A549 (cell line): ENCODE results near the gene MYH6. TPM values are rescaled to one million over a fixed set of nuclear protein-coding genes. Genes with fewer than 3 reads are reported as not detected.
A peak's percentile ranks its signal among the peaks of the same experiment; 100 is the strongest.
"Not testable (repeated sequence)": the region's sequence is repeated elsewhere in the genome, so short reads cannot be mapped to it uniquely, and the experiment has no call there.

Experiments used
- ATAC-seq, 2 experiments: fragments of 200-7000 bp in 1 of 2; fragments of >200 bp in 1 of 2; cut with Nextera tagmentation in 1 of 2; cut with Tn5 transposase in 1 of 2; 3 replicates each; pipeline versions ENCODE4 v1.8.0 to v1.9.1; 2018 to 2020; ENCODE audit warnings: mild to moderate bottlenecking in 1 of 2, moderate library complexity in 1 of 2
- CTCF ChIA-PET: fragments of 300-600 bp; sonication (Branson Sonifier 250); formaldehyde crosslinking; extraction: SDS; loops from one replicate; lab custom pipeline; 2021; ENCODE audit warnings: antibody characterized with exemption, inconsistent platforms; lab: Yijun Ruan, JAX
- POLR2A ChIA-PET: fragments of 350-600 bp; formaldehyde crosslinking; extraction: SDS; loops from one replicate; lab custom pipeline; 2021; ENCODE audit warnings: antibody characterized with exemption, inconsistent platforms; lab: Yijun Ruan, JAX
- DNase-seq, 2 experiments: peaks; one replicate each; pipeline versions ENCODE4 v3.0.0 to v3.0.0-alpha.2; 2011 to 2016; ENCODE audit warnings: low read depth in 1 of 2, low spot score in 1 of 2
- FAIRE-seq: peaks from 2 replicates; lab custom pipeline; 2011; peaks lifted over from hg19 to GRCh38; lab: Jason Lieb, UNC
- H3K27ac ChIP-seq, 2 experiments: fragments of >200 bp; sonication (Bioruptor Twin); formaldehyde crosslinking; 3 replicates each; pipeline ENCODE4 v1.5.1; 2016 to 2017
- H3K4me1 ChIP-seq: fragments of >200 bp; sonication (Bioruptor Twin); formaldehyde crosslinking; 3 replicates; pipeline ENCODE4 v1.6.1; 2016
- H3K4me2 ChIP-seq: fragments of >200 bp; sonication (Bioruptor Twin); formaldehyde crosslinking; 3 replicates; pipeline ENCODE4 v1.6.1; 2016
- H3K4me3 ChIP-seq: fragments of >200 bp; sonication (Bioruptor Twin); formaldehyde crosslinking; 3 replicates; pipeline ENCODE4 v1.5.1; 2016
- H3K9me3 ChIP-seq: fragments of >200 bp; sonication (Bioruptor Twin); formaldehyde crosslinking; 3 replicates; pipeline ENCODE4 v1.6.1; 2016
- FOSB ChIP-seq: fragments of 250-450 bp; sonication (Bioruptor Pico); IDR thresholded peaks from 2 replicates; pipeline ENCODE4 v1.5.0; 2020; ENCODE audit warnings: mild to moderate bottlenecking, moderate library complexity
- FOSL2 ChIP-seq, 2 experiments: fragments of 450-650 bp in 1 of 2; fragments of >200 bp in 1 of 2; sonication (Bioruptor Twin) in 1 of 2; formaldehyde crosslinking; IDR thresholded peaks; 2 replicates each; pipeline versions ENCODE4 v1.5.0 to v1.6.1; 2016 to 2020; ENCODE audit warnings: mild to moderate bottlenecking in 1 of 2, moderate library complexity in 1 of 2
- HDAC2 ChIP-seq: fragments of 200-600 bp; sonication (generic); IDR thresholded peaks from 2 replicates; pipeline ENCODE4 v1.6.1; 2016
- KDM5A ChIP-seq: fragments of 200-600 bp; sonication (generic); IDR thresholded peaks from 2 replicates; pipeline ENCODE4 v1.6.1; 2016; ENCODE audit warnings: antibody characterized with exemption, mild to moderate bottlenecking
- MAFK ChIP-seq: fragments of 450-650 bp; IDR thresholded peaks from 2 replicates; pipeline ENCODE4 v1.6.1; 2014; ENCODE audit not compliant: partially characterized antibody
- NFE2L2 ChIP-seq: fragments of 150-350 bp; conservative IDR thresholded peaks from 2 replicates; pipeline ENCODE4 v1.6.1; 2014; ENCODE audit warnings: low read length
- PHF8 ChIP-seq: fragments of 200-600 bp; sonication (generic); IDR thresholded peaks from 2 replicates; pipeline ENCODE4 v1.6.1; 2016; ENCODE audit warnings: low read depth, mild to moderate bottlenecking, antibody characterized with exemption, moderate library complexity, borderline replicate concordance
- RAD21 ChIP-seq, 2 experiments: fragments of >200 bp in 1 of 2; sonication (Bioruptor Twin) in 1 of 2; formaldehyde crosslinking in 1 of 2; IDR thresholded peaks in 1 of 2; conservative IDR thresholded peaks in 1 of 2; 2 replicates in 1 of 2; 3 replicates in 1 of 2; pipeline ENCODE4 v1.6.1; 2012 to 2018; ENCODE audit warnings: inconsistent platforms in 1 of 2
- RCOR1 ChIP-seq: fragments of 150-350 bp; IDR thresholded peaks from 2 replicates; pipeline ENCODE4 v1.6.1; 2014; ENCODE audit warnings: antibody characterized with exemption, low read length, low read depth
- RFX5 ChIP-seq: fragments of 450-650 bp; IDR thresholded peaks from 2 replicates; pipeline ENCODE4 v1.7.1; 2014; ENCODE audit warnings: antibody characterized with exemption, mild to moderate bottlenecking, moderate library complexity
- TFCP2L1 ChIP-seq: fragments of 250-450 bp; sonication (Bioruptor Pico); IDR thresholded peaks from 2 replicates; pipeline ENCODE4 v1.5.0; 2021; ENCODE audit warnings: mild to moderate bottlenecking
- WGBS: methylation state at CpG from one replicate; pipeline ENCODE4 v1.1.6; 2017; ENCODE audit errors: missing lambda C conversion rate; 5-methylcytosine and 5-hydroxymethylcytosine counted together
- polyA minus RNA-seq: library from RNA; depleted of rRNA, polyadenylated mRNA; stranded (reverse); fragments of >200 nt; gene quantifications from 2 replicates; pipeline ENCODE4 v1.2.3, GENCODE V29; 2011; rRNA and poly(A)+ RNA removed
- polyA plus RNA-seq, 4 experiments: library from polyadenylated mRNA; depleted of rRNA in 3 of 4; stranded (reverse); fragments of >200 nt; fragmentation: RNase III in 1 of 4; extraction: RNeasy Plus Mini Kit Qiagen cat#74134 plus additional on column Dnase treatment in 1 of 4; gene quantifications; 2 replicates in 3 of 4; 3 replicates in 1 of 4; pipeline ENCODE4 v1.2.3, GENCODE V29; 2011 to 2017
- TF ChIP-seq, protein P1 (sequence below): fragments of 200-600 bp; sonication (generic); IDR thresholded peaks from 2 replicates; pipeline ENCODE4 v1.6.1; 2016; ENCODE audit warnings: antibody characterized with exemption, mild to moderate bottlenecking, moderate library complexity
- TF ChIP-seq, protein P2 (sequence below): fragments of 150-350 bp; IDR thresholded peaks from 2 replicates; pipeline ENCODE4 v1.6.1; 2014; ENCODE audit warnings: low read depth, mild to moderate bottlenecking, low read length
- TF ChIP-seq, protein P3 (sequence below): fragments of >200 bp; sonication (Bioruptor Twin); formaldehyde crosslinking; IDR thresholded peaks from 3 replicates; pipeline ENCODE4 v1.6.1; 2016

MYH6 gene
- polyA plus RNA-seq (2011; rRNA removed) (not detected in 2 replicates), polyA plus RNA-seq (2017; fragmentation: RNase III; extraction: RNeasy Plus Mini Kit Qiagen cat#74134 plus additional on column Dnase treatment) (not detected in 3 replicates), polyA minus RNA-seq (not detected in 2 replicates)
- polyA plus RNA-seq (2012; cell fraction: cytosol; rRNA removed), result not detected in 2 replicates
- polyA plus RNA-seq (2012; cell fraction: nucleus; rRNA removed), result not detected in 2 replicates

DNA sequence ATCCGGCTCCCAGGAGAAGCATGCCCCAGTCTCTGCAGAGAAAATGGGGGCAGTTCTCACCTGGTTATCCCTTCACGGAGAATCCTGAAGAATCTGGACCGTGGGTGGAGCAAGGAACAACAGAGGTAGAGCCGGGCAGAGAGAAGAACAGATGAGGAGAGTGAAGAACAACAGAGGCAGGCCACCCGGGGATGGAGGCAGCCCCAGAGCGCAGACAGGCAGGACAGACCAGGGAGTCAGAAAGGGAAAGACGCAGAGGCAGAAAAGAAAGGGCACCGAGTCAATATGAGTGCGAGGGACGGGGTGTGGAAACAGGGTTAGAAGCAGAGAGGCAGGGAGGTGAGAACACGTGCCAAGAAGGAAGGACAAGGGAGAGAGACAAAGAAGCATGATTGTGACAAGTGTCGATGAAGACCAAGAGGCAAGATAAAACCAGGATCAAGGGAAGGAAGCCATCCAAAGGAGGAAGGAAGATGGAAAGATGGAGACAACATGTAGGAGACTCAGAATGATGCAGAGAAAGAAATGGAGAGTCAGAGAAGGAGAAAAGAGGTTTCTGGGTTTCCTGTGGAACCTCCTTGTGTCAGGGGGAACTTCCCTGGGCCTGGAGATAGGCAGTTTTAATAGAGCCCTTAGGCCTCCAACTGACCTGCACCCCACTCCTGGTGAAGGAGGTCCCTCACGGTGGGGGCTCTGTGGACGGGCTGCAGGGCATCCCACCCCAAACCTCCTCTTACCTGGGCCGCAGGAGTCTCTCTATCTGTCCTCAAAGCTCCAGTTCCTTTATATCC, at the start of gene MYH6:
Gene MYH6 (minus strand): TSS at position 758 of the 791 bp plus-strand sequence. CDS start 1,050 bp downstream, outside the sequence.
- Histone ChIP-seq H3K27ac (no peak within 1 kb of the TSS), H3K4me2 (no peak within 1 kb of the TSS), H3K9me3 (no peaks in the 10 kb centered on the region), H3K4me1 (no peaks in the 10 kb centered on the region), H3K4me3 (no peak within 1 kb of the TSS)
- ChIA-PET CTCF (no interaction called here), POLR2A (no interaction called here)
- ATAC-seq (no peak), DNase-seq (no peak), FAIRE-seq (no peak)
- 31% methylated on average over 15 of the region's 15 CpGs for WGBS
- TF ChIP-seq TFCP2L1 (CRISPR knock-in tag), result no peak
- TF ChIP-seq HDAC2, result no peak

DNA sequence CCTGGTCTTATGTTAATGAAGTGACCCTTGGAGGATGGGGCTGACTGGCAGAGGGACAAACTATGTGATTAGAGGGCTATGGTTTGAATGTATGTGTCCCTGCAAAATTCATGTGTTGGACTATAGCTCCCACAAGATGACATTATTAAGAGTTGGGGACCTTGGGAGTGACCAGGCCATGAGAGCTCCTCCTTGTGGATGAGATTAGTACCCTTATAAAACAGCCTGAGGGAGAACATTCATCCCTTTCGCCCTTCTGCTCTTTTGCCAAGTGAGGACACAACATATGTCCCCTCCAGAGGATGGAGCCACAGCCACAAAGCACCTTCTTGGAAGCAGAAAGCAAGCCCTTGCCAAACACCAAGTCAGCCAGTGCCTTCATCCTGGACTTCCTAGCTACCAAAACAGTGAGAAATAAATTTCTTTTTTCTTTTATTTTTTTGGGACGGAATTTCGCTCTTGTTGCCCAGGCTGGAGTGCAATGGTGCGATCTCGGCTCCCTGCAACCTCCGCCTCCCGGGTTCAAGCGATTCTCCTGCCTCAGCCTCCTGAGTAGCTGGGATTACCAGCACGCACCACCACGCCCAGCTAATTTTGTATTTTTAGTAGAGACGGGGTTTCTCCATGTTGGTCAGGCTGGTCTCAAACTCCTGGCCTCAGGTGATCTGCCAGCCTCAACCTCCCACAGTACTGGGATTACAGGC, 49.0 kb upstream of the MYH6 start:
- peak in 1 of 2 experiments; percentile 16; a peak in 1 of 5 replicates for TF ChIP-seq RAD21 (conservative IDR thresholded peaks at IDR 0.05 in 1 of 2, IDR thresholded peaks at IDR 0.05 in 1 of 2)
- H3K27ac ChIP-seq, H3K4me1 ChIP-seq, H3K9me3 ChIP-seq, FAIRE-seq, POLR2A ChIA-PET, H3K4me3 ChIP-seq: not testable (repeated sequence)
- DNase-seq, result peak in 1 of 2 experiments; percentile 12
- peak overlapping the region; percentile 23; the same call in 1 of the 3 replicates for H3K4me2 ChIP-seq
- whole genome bisulfite sequencing, result 73% methylated on average over 11 of the region's 11 CpGs
- peak; percentile 68 to 70; a peak in 5 of 6 replicates for ATAC-seq
- CTCF ChIA-PET, result interaction anchor here (0.6 to 1.7 kb wide), 11 partner anchors 10 to 192 kb away, joined by 3 to 7 read pairs (median 4); partner anchors contain the start of gene NGDN

DNA sequence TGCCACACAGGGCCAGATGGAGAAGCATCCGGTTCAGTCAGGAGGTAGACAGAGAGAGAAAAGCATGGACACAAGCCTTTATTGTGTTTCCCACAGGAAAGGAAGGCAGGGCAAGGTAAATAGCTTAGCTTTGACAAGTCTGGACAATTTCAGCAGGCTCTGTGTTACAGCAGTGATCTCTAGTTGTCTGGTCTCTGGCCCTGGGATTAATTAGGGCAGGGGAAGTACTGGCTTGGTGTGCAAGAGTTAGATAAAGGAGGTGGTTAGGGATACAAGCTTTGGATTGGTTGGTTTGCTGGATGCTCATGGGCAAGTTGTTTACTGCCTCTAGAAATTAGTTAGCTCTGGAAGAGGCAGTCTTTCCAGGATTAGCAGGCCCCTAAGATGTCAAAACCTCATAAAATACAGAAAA, 46.4 kb upstream of the MYH6 start:
- Histone ChIP-seq H3K27ac (no peak overlapping the region), H3K4me1 (peaks cover 7% of the 10 kb centered on the region; the same call in 2 of the 3 replicates), H3K4me3 (no peak overlapping the region), H3K9me3 (peaks cover 7% of the 10 kb centered on the region; the same call in 2 of the 3 replicates), H3K4me2 (no peak overlapping the region)
- FAIRE-seq, result no peak
- ATAC-seq, result no peak
- TF ChIP-seq, protein P1, sequence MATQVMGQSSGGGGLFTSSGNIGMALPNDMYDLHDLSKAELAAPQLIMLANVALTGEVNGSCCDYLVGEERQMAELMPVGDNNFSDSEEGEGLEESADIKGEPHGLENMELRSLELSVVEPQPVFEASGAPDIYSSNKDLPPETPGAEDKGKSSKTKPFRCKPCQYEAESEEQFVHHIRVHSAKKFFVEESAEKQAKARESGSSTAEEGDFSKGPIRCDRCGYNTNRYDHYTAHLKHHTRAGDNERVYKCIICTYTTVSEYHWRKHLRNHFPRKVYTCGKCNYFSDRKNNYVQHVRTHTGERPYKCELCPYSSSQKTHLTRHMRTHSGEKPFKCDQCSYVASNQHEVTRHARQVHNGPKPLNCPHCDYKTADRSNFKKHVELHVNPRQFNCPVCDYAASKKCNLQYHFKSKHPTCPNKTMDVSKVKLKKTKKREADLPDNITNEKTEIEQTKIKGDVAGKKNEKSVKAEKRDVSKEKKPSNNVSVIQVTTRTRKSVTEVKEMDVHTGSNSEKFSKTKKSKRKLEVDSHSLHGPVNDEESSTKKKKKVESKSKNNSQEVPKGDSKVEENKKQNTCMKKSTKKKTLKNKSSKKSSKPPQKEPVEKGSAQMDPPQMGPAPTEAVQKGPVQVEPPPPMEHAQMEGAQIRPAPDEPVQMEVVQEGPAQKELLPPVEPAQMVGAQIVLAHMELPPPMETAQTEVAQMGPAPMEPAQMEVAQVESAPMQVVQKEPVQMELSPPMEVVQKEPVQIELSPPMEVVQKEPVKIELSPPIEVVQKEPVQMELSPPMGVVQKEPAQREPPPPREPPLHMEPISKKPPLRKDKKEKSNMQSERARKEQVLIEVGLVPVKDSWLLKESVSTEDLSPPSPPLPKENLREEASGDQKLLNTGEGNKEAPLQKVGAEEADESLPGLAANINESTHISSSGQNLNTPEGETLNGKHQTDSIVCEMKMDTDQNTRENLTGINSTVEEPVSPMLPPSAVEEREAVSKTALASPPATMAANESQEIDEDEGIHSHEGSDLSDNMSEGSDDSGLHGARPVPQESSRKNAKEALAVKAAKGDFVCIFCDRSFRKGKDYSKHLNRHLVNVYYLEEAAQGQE, result no peak
- TF ChIP-seq KDM5A, result no peak
- TF ChIP-seq, protein P2, sequence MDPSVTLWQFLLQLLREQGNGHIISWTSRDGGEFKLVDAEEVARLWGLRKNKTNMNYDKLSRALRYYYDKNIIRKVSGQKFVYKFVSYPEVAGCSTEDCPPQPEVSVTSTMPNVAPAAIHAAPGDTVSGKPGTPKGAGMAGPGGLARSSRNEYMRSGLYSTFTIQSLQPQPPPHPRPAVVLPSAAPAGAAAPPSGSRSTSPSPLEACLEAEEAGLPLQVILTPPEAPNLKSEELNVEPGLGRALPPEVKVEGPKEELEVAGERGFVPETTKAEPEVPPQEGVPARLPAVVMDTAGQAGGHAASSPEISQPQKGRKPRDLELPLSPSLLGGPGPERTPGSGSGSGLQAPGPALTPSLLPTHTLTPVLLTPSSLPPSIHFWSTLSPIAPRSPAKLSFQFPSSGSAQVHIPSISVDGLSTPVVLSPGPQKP, result no peak
- WGBS, result 23% methylated on average over 1 of the region's 1 CpG
- ChIA-PET POLR2A (no interaction called here), CTCF (interaction anchor here (1.1 to 1.4 kb wide), 3 partner anchors 12 to 61 kb away, joined by 3 to 6 read pairs (median 4); no protein-coding TSS in a partner anchor)
- no peak for DNase-seq

DNA sequence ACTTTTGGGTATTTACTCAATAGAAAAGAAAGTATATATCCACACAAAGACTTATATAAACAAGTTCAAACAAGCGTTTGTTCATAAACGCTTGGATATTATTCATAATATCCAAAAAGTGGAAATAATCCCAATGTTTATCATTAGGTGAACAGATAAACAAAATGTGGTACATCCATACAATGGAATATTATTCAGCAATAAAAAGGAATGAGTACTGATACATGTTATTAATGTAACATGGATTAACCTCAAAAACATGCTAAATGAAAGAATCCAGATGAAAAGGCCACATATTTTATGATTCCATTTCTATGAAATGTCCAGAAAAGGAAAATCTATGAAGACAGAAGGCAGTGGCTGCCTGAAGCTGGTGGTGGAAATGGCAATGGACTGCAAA, 44.2 kb upstream of the MYH6 start:
- CTCF ChIA-PET, result interaction anchor here (2.6 kb wide), 1 partner anchor 72 kb away, joined by 9 read pairs; no protein-coding TSS in a partner anchor
- TF ChIP-seq, protein P1, result no peak
- TF ChIP-seq NFE2L2 (no peak), RCOR1 (no peak), FOSB (no peak), FOSL2 (IDR thresholded peaks at IDR 0.05) (no peak), FOSL2 (CRISPR knock-in tag; IDR thresholded peaks at IDR 0.05) (no peak), MAFK (no peak), RFX5 (no peak), PHF8 (no peak)
- TF ChIP-seq, protein P3, sequence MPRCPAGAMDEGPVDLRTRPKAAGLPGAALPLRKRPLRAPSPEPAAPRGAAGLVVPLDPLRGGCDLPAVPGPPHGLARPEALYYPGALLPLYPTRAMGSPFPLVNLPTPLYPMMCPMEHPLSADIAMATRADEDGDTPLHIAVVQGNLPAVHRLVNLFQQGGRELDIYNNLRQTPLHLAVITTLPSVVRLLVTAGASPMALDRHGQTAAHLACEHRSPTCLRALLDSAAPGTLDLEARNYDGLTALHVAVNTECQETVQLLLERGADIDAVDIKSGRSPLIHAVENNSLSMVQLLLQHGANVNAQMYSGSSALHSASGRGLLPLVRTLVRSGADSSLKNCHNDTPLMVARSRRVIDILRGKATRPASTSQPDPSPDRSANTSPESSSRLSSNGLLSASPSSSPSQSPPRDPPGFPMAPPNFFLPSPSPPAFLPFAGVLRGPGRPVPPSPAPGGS, result no peak

More for the DNA sequence above, 44.2 kb upstream of the MYH6 start:
- Histone ChIP-seq H3K4me2 (no peak overlapping the region), H3K4me1 (no peaks in the 10 kb centered on the region; the same call in 2 of the 3 replicates), H3K4me3 (no peak overlapping the region), H3K27ac (no peak overlapping the region), H3K9me3 (peaks cover 7% of the 10 kb centered on the region; the same call in 2 of the 3 replicates)
- DNase-seq, result no peak
- POLR2A ChIA-PET, result no interaction called here
- 33% methylated on average over 2 of the region's 2 CpGs for WGBS
- FAIRE-seq, result peak; percentile 23
- ATAC-seq, result no peak
